Urinary bladder (tissue), 4 donors: ENCODE results near the gene ZNF445. TPM values are rescaled to one million over a fixed set of nuclear protein-coding genes. Genes with fewer than 3 reads are reported as not detected.
"Not testable (repeated sequence)": the region's sequence is repeated elsewhere in the genome, so short reads cannot be mapped to it uniquely, and the experiment has no call there.

Experiments used
- DNase-seq: peaks from one replicate; pipeline ENCODE4 v3.0.0-alpha.2; 2015; ENCODE audit errors: extremely low spot score
- H3K27ac ChIP-seq: one replicate; pipeline ENCODE4 v1.5.1; 2013; ENCODE audit warnings: low read depth, mild to moderate bottlenecking, moderate library complexity
- H3K36me3 ChIP-seq: one replicate; pipeline ENCODE4 v1.6.1; 2013; ENCODE audit warnings: mild to moderate bottlenecking, moderate library complexity; ENCODE audit not compliant: insufficient read depth
- H3K4me1 ChIP-seq: one replicate; pipeline ENCODE4 v1.6.1; 2013; ENCODE audit warnings: mild to moderate bottlenecking, moderate library complexity; ENCODE audit not compliant: insufficient read depth
- H3K4me3 ChIP-seq: one replicate; pipeline ENCODE4 v1.5.1; 2013; ENCODE audit warnings: low read depth, low read length
- WGBS: extraction: QIAGEN DNeasy Blood & Tissue Kit; methylation state at CpG from one replicate; pipeline ENCODE4 v1.1.7; 2013; 5-methylcytosine and 5-hydroxymethylcytosine counted together
- polyA plus RNA-seq: library from polyadenylated mRNA; stranded (reverse); fragments of 200-250 nt; gene quantifications from one replicate; pipeline ENCODE4 v1.2.3, GENCODE V29; 2013
- total RNA-seq: library from RNA; depleted of rRNA; stranded (reverse); fragments of >200 nt; gene quantifications from one replicate; pipeline ENCODE4 v1.2.3, GENCODE V29; 2014
- donor health status: healthy with polysubstance abuse.
- donor health status: healthy.

ZNF445 gene
- total and polyA plus RNA-seq, 2 donors: 5.0 to 20.7 TPM

GRCh38 chr3:44419116-44419922 is 58.2 kb downstream of the ZNF445 start:
- DNase-seq: no peak
- no peak overlapping the region for H3K27ac ChIP-seq
- 81% methylated on average over 11 of the region's 11 CpGs for WGBS

GRCh38 chr3:44418549-44418948 is 58.9 kb downstream of the ZNF445 start:
- WGBS: 78% methylated on average over 2 of the region's 2 CpGs
- Histone ChIP-seq H3K4me1 (no peaks in the 10 kb centered on the region), H3K27ac (no peak overlapping the region)

More at GRCh38 chr3:44419116-44419922, 58.2 kb downstream of the ZNF445 start:
- Histone ChIP-seq H3K4me3 (no peak overlapping the region), H3K36me3 (no peaks in the 10 kb centered on the region), H3K4me1 (no peaks in the 10 kb centered on the region)

GRCh38 chr3:44418118-44418517 is 59.4 kb downstream of the ZNF445 start:
- 82% methylated on average over 4 of the region's 4 CpGs for WGBS
- not testable (repeated sequence) for H3K27ac ChIP-seq, H3K36me3 ChIP-seq, H3K4me3 ChIP-seq, DNase-seq, H3K4me1 ChIP-seq

More at GRCh38 chr3:44418549-44418948, 58.9 kb downstream of the ZNF445 start:
- Histone ChIP-seq H3K4me3 (no peak overlapping the region), H3K36me3 (no peaks in the 10 kb centered on the region)
- no peak for DNase-seq

GRCh38 chr3:44416031-44417030 is 61.1 kb downstream of the ZNF445 start:
- Histone ChIP-seq H3K4me3 (no peak overlapping the region), H3K4me1 (no peaks in the 10 kb centered on the region), H3K36me3 (no peaks in the 10 kb centered on the region), H3K27ac (no peak overlapping the region)
- no peak for DNase-seq
- 90% methylated on average over 11 of the region's 11 CpGs for WGBS

- no peak overlapping the region for H3K27ac ChIP-seq
- 88% methylated on average over 11 of the region's 11 CpGs for WGBS
- no peaks in the 10 kb centered on the region for H3K36me3 ChIP-seq
- no peak overlapping the region for H3K4me3 ChIP-seq
- H3K4me1 ChIP-seq: no peaks in the 10 kb centered on the region
- no peak for DNase-seq
These were observed 62.0 kb downstream of the ZNF445 start for GRCh38 chr3:44415421-44415820.

GRCh38 chr3:44414517-44415090 is 62.9 kb downstream of the ZNF445 start:
- H3K4me1 ChIP-seq: no peaks in the 10 kb centered on the region
- H3K36me3 ChIP-seq: no peaks in the 10 kb centered on the region
- no peak for DNase-seq
- WGBS: 83% methylated on average over 11 of the region's 11 CpGs
- H3K4me3 ChIP-seq: no peak overlapping the region
- H3K27ac ChIP-seq: no peak overlapping the region

- Histone ChIP-seq H3K36me3 (no peaks in the 10 kb centered on the region), H3K4me1 (no peaks in the 10 kb centered on the region), H3K4me3 (no peak overlapping the region), H3K27ac (no peak overlapping the region)
- 71% methylated on average over 10 of the region's 10 CpGs for WGBS
- no peak for DNase-seq
These were observed 65.1 kb downstream of the ZNF445 start for GRCh38 chr3:44412365-44412764.

- H3K27ac ChIP-seq: no peak overlapping the region
- WGBS: 80% methylated on average over 11 of the region's 11 CpGs
- no peaks in the 10 kb centered on the region for H3K4me1 ChIP-seq
These were observed 66.3 kb downstream of the ZNF445 start for GRCh38 chr3:44411031-44411645.

GRCh38 chr3:44409640-44410410 is 67.6 kb downstream of the ZNF445 start:
- Histone ChIP-seq H3K4me1 (no peaks in the 10 kb centered on the region), H3K4me3 (no peak overlapping the region), H3K36me3 (no peaks in the 10 kb centered on the region), H3K27ac (no peak overlapping the region)
- no peak for DNase-seq
- WGBS: 96% methylated on average over 4 of the region's 4 CpGs

More at GRCh38 chr3:44411031-44411645, 66.3 kb downstream of the ZNF445 start:
- Histone ChIP-seq H3K36me3 (no peaks in the 10 kb centered on the region), H3K4me3 (no peak overlapping the region)
- no peak for DNase-seq

GRCh38 chr3:44402548-44402947 is 74.9 kb downstream of the ZNF445 start:
- peaks cover 2% of the 10 kb centered on the region for H3K36me3 ChIP-seq
- no peak overlapping the region for H3K4me3 ChIP-seq
- H3K4me1 ChIP-seq: no peaks in the 10 kb centered on the region
- no peak overlapping the region for H3K27ac ChIP-seq
- WGBS: 97% methylated on average over 3 of the region's 3 CpGs
- DNase-seq: no peak

- DNase-seq: no peak
- WGBS: 48% methylated on average over 2 of the region's 2 CpGs
- Histone ChIP-seq H3K36me3 (peaks cover 2% of the 10 kb centered on the region), H3K27ac (no peak overlapping the region), H3K4me1 (no peaks in the 10 kb centered on the region), H3K4me3 (no peak overlapping the region)
These were observed 76.7 kb downstream of the ZNF445 start for GRCh38 chr3:44400771-44401170.

GRCh38 chr3:44398853-44399252 is 78.6 kb downstream of the ZNF445 start:
- DNase-seq: no peak
- no peak overlapping the region for H3K4me3 ChIP-seq
- no peaks in the 10 kb centered on the region for H3K4me1 ChIP-seq
- 75% methylated on average over 4 of the region's 4 CpGs for WGBS
- H3K27ac ChIP-seq: no peak overlapping the region
- peaks cover 2% of the 10 kb centered on the region for H3K36me3 ChIP-seq
